HEK293 (cell line): ENCODE measurements around the gene BTBD16.
A peak's percentile ranks its signal among the peaks of the same experiment; 100 is the strongest.

Experiments
- CTCF ChIA-PET: fragments of 350-600 bp; formaldehyde crosslinking; extraction: SDS; loops from one replicate; lab custom pipeline; 2021; ENCODE audit warnings: antibody characterized with exemption; lab: Yijun Ruan, JAX
- POLR2A ChIA-PET: fragments of 300-600 bp; formaldehyde crosslinking; extraction: SDS; loops from one replicate; lab custom pipeline; 2020; ENCODE audit warnings: antibody characterized with exemption, inconsistent platforms; lab: Yijun Ruan, JAX
- H3K27ac ChIP-seq: fragments of 200-500 bp; sonication (Bioruptor generic); 2 replicates; pipeline ENCODE4 v1.5.1; 2014; ENCODE audit warnings: low read depth, low read length, control low read depth, inconsistent platforms; ENCODE audit errors: extremely low read depth
- H3K36me3 ChIP-seq, 2 experiments: fragments of 200-500 bp in 1 of 2; sonication (Bioruptor generic) in 1 of 2; 1 replicate in 1 of 2; 2 replicates in 1 of 2; pipeline ENCODE4 v1.5.1; 2014 to 2017; ENCODE audit warnings: inconsistent platforms in 2 of 2, low read length in 2 of 2; ENCODE audit not compliant: control insufficient read depth in 2 of 2, insufficient read depth in 1 of 2
- H3K4me1 ChIP-seq: fragments of 200-500 bp; sonication (Bioruptor generic); 2 replicates; pipeline ENCODE4 v1.5.1; 2014; ENCODE audit warnings: mild to moderate bottlenecking, low read length, inconsistent platforms; ENCODE audit not compliant: control insufficient read depth, insufficient read depth
- H3K4me3 ChIP-seq: 2 replicates; pipeline ENCODE4 v1.5.1; 2011; ENCODE audit warnings: low read depth, mild to moderate bottlenecking, control low read depth, low read length, moderate library complexity
- H3K9me3 ChIP-seq: fragments of 200-500 bp; sonication (Bioruptor generic); 2 replicates; pipeline ENCODE4 v1.5.1; 2014; ENCODE audit warnings: low read depth, low read length, inconsistent platforms; ENCODE audit not compliant: control insufficient read depth, insufficient read depth
- HOXC10 ChIP-seq: sonication (generic); formaldehyde crosslinking; IDR thresholded peaks from 2 replicates; pipeline ENCODE4 v1.8.1; 2023; ENCODE audit warnings: mild to moderate bottlenecking, missing genetic modification reagents
- KLF10 ChIP-seq: fragments of 450-650 bp; IDR thresholded peaks from 2 replicates; pipeline ENCODE4 v1.5.1; 2018; ENCODE audit warnings: missing biosample characterization, mild to moderate bottlenecking, missing genetic modification characterization
- REPIN1 ChIP-seq: fragments of 450-650 bp; formaldehyde crosslinking; IDR thresholded peaks from 2 replicates; pipeline ENCODE4 v1.5.1; 2017; ENCODE audit warnings: missing biosample characterization, missing genetic modification characterization, low read depth
- YY2 ChIP-seq: fragments of 450-650 bp; formaldehyde crosslinking; IDR thresholded peaks from 2 replicates; pipeline ENCODE4 v1.5.1; 2016; ENCODE audit warnings: missing biosample characterization, missing genetic modification characterization
- ZNF10 ChIP-seq: fragments of 450-650 bp; formaldehyde crosslinking; IDR thresholded peaks from 2 replicates; pipeline ENCODE4 v1.5.1; 2017; ENCODE audit warnings: missing biosample characterization, missing genetic modification characterization
- ZNF121 ChIP-seq: fragments of 450-650 bp; formaldehyde crosslinking; IDR thresholded peaks from 2 replicates; pipeline ENCODE4 v1.5.1; 2016; ENCODE audit warnings: missing biosample characterization, missing genetic modification characterization
- ZNF132 ChIP-seq: fragments of 450-650 bp; formaldehyde crosslinking; IDR thresholded peaks from 2 replicates; pipeline ENCODE4 v1.5.1; 2017; ENCODE audit warnings: missing biosample characterization, missing genetic modification characterization, borderline replicate concordance
- ZNF140 ChIP-seq: fragments of 450-650 bp; formaldehyde crosslinking; IDR thresholded peaks from 2 replicates; pipeline ENCODE4 v1.5.1; 2016; ENCODE audit warnings: missing biosample characterization, missing genetic modification characterization
- ZNF174 ChIP-seq: fragments of 450-650 bp; formaldehyde crosslinking; IDR thresholded peaks from 2 replicates; pipeline ENCODE4 v1.5.0; 2017; ENCODE audit warnings: missing biosample characterization, mild to moderate bottlenecking, missing genetic modification characterization
- ZNF214 ChIP-seq: fragments of 450-650 bp; formaldehyde crosslinking; IDR thresholded peaks from 2 replicates; pipeline ENCODE4 v1.5.1; 2017; ENCODE audit warnings: missing biosample characterization, mild to moderate bottlenecking, missing genetic modification characterization, borderline replicate concordance
- ZNF221 ChIP-seq: fragments of 450-650 bp; formaldehyde crosslinking; IDR thresholded peaks from 2 replicates; pipeline ENCODE4 v1.5.1; 2017; ENCODE audit warnings: missing biosample characterization, missing genetic modification characterization, borderline replicate concordance
- ZNF433 ChIP-seq: fragments of 450-650 bp; formaldehyde crosslinking; IDR thresholded peaks from 2 replicates; pipeline ENCODE4 v1.5.1; 2016; ENCODE audit warnings: missing biosample characterization, missing genetic modification characterization, low read depth
- ZNF549 ChIP-seq: fragments of 450-650 bp; IDR thresholded peaks from 2 replicates; pipeline ENCODE4 v1.5.1; 2018; ENCODE audit warnings: missing biosample characterization, missing genetic modification characterization, mild to moderate bottlenecking, inconsistent platforms, moderate library complexity
- ZNF558 ChIP-seq: fragments of 450-650 bp; formaldehyde crosslinking; IDR thresholded peaks from 2 replicates; pipeline ENCODE4 v1.5.1; 2016; ENCODE audit warnings: missing biosample characterization, missing genetic modification characterization
- ZNF701 ChIP-seq: fragments of 450-650 bp; formaldehyde crosslinking; IDR thresholded peaks from 2 replicates; pipeline ENCODE4 v1.5.1; 2016; ENCODE audit warnings: missing biosample characterization, missing genetic modification characterization
- ZNF843 ChIP-seq: fragments of 450-650 bp; formaldehyde crosslinking; IDR thresholded peaks from 2 replicates; pipeline ENCODE4 v1.5.1; 2016; ENCODE audit warnings: missing biosample characterization, missing genetic modification characterization
- ZSCAN30 ChIP-seq: fragments of 450-650 bp; IDR thresholded peaks from 2 replicates; pipeline ENCODE4 v1.5.1; 2018; ENCODE audit warnings: missing biosample characterization, mild to moderate bottlenecking, missing genetic modification characterization, moderate library complexity
- TF ChIP-seq, protein P1 (sequence below): fragments of 450-650 bp; formaldehyde crosslinking; IDR thresholded peaks from 2 replicates; pipeline ENCODE4 v1.5.1; 2016; ENCODE audit warnings: missing biosample characterization, missing genetic modification characterization
- TF ChIP-seq, protein P2 (sequence below): fragments of 450-650 bp; formaldehyde crosslinking; IDR thresholded peaks from 2 replicates; pipeline ENCODE4 v1.5.1; 2016; ENCODE audit warnings: missing biosample characterization, missing genetic modification characterization
- TF ChIP-seq, protein P3 (sequence below): fragments of 450-650 bp; formaldehyde crosslinking; IDR thresholded peaks from 2 replicates; pipeline ENCODE4 v1.5.1; 2016; ENCODE audit warnings: missing biosample characterization, missing genetic modification characterization

Gene BTBD16

DNA sequence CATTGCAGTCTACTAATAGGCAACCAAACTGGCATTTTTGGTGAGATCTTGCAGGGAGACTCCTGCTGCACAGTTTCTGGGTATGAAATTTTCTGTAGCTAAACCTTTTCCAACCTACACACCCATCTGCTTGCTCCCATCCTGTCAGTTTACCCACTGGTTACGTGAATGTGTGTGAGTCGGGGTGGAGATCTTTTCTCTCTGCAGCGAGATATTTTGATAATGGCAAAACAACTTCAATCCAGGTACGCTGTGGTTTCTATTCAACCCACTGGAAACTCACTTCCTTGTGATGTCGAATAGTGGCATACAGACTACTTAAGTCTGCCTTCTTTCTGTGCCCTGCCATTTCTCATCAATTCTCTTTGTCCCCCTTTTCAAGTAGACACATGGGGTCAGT, 107.9 kb downstream of the BTBD16 start:
- no peak overlapping the region for H3K4me3 ChIP-seq
- TF ChIP-seq REPIN1 (tag by site-specific recombination) (no peak), ZNF433 (no peak), ZNF174 (tag by site-specific recombination) (no peak)
- TF ChIP-seq, protein P1, sequence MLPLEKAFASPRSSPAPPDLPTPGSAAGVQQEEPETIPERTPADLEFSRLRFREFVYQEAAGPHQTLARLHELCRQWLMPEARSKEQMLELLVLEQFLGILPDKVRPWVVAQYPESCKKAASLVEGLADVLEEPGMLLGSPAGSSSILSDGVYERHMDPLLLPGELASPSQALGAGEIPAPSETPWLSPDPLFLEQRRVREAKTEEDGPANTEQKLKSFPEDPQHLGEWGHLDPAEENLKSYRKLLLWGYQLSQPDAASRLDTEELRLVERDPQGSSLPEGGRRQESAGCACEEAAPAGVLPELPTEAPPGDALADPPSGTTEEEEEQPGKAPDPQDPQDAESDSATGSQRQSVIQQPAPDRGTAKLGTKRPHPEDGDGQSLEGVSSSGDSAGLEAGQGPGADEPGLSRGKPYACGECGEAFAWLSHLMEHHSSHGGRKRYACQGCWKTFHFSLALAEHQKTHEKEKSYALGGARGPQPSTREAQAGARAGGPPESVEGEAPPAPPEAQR (tag by site-specific recombination): no peak
- no peaks in the 10 kb centered on the region for H3K9me3 ChIP-seq
- H3K36me3 ChIP-seq: no peaks in the 10 kb centered on the region; a peak in 1 of 3 replicates
- peaks cover 6% of the 10 kb centered on the region; the same call in 1 of the 2 replicates for H3K4me1 ChIP-seq
- POLR2A ChIA-PET: no interaction called here
- no peak overlapping the region for H3K27ac ChIP-seq
- CTCF ChIA-PET: interaction anchor here (1.2 kb wide), 1 partner anchor 80 kb away, joined by 3 read pairs; no protein-coding TSS in a partner anchor

DNA sequence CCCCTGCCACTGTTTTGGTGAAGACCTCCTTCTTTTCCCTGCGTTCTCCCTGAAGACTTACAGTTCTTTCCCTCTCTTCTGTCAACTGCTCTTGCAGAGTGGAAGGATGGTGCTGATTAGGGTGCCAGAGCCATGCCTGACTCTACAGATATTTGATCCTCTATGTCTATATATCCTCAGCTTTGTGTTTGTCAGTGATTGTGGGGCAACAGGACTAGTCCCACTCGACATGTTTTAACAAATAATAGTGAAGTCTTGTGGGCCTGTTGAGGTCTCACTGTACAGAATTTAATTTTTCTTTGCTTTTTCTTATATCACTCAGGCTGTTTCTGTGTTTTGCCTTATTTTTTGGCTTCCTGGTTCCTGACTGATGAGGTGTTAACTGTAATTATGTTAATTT, 108.4 kb downstream of the BTBD16 start:
- no peak overlapping the region for H3K27ac ChIP-seq
- TF ChIP-seq, protein P2, sequence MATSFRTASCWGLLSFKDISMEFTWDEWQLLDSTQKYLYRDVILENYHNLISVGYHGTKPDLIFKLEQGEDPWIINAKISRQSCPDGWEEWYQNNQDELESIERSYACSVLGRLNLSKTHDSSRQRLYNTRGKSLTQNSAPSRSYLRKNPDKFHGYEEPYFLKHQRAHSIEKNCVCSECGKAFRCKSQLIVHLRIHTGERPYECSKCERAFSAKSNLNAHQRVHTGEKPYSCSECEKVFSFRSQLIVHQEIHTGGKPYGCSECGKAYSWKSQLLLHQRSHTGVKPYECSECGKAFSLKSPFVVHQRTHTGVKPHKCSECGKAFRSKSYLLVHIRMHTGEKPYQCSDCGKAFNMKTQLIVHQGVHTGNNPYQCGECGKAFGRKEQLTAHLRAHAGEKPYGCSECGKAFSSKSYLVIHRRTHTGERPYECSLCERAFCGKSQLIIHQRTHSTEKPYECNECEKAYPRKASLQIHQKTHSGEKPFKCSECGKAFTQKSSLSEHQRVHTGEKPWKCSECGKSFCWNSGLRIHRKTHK: peak; percentile 76
- TF ChIP-seq YY2 (tag by site-specific recombination): no peak
- no peaks in the 10 kb centered on the region; a peak in 1 of 3 replicates for H3K36me3 ChIP-seq
- CTCF ChIA-PET: interaction anchor here (1.2 kb wide), 1 partner anchor 80 kb away, joined by 3 read pairs; no protein-coding TSS in a partner anchor
- H3K4me3 ChIP-seq: no peak overlapping the region
- POLR2A ChIA-PET: no interaction called here
- no peaks in the 10 kb centered on the region for H3K9me3 ChIP-seq
- H3K4me1 ChIP-seq: peaks cover 6% of the 10 kb centered on the region; the same call in 1 of the 2 replicates

DNA sequence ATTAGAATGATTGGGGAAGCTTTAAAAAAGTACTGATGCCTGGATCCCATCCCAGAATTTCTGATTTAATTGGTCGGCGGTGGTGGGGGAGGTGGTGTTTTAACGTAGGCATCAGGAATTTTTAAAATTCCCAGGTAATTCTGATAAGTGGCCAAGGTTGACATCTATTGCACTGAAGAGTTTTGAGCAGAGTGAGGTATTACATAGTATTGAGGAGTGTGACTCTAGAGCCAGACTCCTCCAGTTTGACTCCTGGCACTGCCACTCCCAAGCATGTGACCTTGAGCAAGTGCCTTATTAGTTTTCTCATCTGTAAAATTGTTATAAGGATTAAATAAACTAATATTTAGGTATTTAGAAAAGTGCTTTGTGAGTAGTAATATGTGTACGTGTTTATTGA, 109.6 kb downstream of the BTBD16 start:
- CTCF ChIA-PET: no interaction called here
- TF ChIP-seq ZNF214 (tag by site-specific recombination) (no peak), ZNF558 (tag by site-specific recombination) (no peak), KLF10 (tag by site-specific recombination) (no peak), ZSCAN30 (tag by site-specific recombination) (no peak), ZNF10 (tag by site-specific recombination) (no peak), ZNF132 (tag by site-specific recombination) (no peak), HOXC10 (CRISPR knock-in tag) (no peak), ZNF843 (tag by site-specific recombination) (no peak), ZNF140 (tag by site-specific recombination) (no peak), ZNF221 (tag by site-specific recombination) (no peak), ZNF701 (no peak), ZNF549 (tag by site-specific recombination) (no peak), ZNF121 (no peak)
- TF ChIP-seq, protein P3, sequence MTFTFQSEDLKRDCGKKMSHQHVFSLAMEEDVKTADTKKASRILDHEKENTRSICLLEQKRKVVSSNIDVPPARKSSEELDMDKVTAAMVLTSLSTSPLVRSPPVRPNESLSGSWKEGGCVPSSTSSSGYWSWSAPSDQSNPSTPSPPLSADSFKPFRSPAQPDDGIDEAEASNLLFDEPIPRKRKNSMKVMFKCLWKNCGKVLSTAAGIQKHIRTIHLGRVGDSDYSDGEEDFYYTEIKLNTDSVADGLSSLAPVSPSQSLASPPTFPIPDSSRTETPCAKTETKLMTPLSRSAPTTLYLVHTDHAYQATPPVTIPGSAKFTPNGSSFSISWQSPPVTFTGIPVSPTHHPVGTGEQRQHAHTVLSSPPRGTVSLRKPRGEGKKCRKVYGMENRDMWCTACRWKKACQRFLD (tag by site-specific recombination): no peak
- POLR2A ChIA-PET: no interaction called here
- H3K27ac ChIP-seq: no peak overlapping the region
- no peaks in the 10 kb centered on the region; a peak in 1 of 3 replicates for H3K36me3 ChIP-seq
- H3K9me3 ChIP-seq: no peaks in the 10 kb centered on the region
- H3K4me3 ChIP-seq: no peak overlapping the region
- H3K4me1 ChIP-seq: peaks cover 6% of the 10 kb centered on the region; the same call in 1 of the 2 replicates
